Measurements from ENCODE around the gene PLEKHM1.

DNA sequence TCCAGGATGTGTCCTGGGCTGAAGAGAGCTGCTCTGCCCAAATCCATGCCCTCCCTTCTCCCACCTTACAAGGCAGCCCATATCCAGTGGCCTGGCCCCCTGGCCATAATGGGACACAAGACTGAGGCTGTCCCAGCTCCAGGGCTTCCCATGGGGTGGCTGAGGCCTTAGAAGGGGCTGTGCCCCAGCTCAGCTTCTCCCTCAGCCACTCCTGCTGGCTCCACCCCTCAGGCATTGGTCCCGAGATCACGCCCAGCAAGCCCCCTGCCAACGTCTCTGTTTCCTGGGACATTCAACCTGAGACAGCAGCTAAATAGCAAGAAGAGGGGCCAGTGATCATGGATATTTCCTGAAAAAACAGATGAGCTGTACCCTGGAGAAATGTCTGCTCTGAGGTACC lies 101.2 kb downstream of the PLEKHM1 start:
- TF ChIP-seq, protein P1, sequence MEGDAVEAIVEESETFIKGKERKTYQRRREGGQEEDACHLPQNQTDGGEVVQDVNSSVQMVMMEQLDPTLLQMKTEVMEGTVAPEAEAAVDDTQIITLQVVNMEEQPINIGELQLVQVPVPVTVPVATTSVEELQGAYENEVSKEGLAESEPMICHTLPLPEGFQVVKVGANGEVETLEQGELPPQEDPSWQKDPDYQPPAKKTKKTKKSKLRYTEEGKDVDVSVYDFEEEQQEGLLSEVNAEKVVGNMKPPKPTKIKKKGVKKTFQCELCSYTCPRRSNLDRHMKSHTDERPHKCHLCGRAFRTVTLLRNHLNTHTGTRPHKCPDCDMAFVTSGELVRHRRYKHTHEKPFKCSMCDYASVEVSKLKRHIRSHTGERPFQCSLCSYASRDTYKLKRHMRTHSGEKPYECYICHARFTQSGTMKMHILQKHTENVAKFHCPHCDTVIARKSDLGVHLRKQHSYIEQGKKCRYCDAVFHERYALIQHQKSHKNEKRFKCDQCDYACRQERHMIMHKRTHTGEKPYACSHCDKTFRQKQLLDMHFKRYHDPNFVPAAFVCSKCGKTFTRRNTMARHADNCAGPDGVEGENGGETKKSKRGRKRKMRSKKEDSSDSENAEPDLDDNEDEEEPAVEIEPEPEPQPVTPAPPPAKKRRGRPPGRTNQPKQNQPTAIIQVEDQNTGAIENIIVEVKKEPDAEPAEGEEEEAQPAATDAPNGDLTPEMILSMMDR (IDR thresholded peaks at IDR 0.05), result no peak
- no peak for TF ChIP-seq POLR2A (IDR thresholded peaks at IDR 0.05)
